ENCODE results near the gene PGM5. TPM values are rescaled to one million over a fixed set of nuclear protein-coding genes. Genes with fewer than 3 reads are reported as not detected.

PGM5 gene
- total RNA-seq, 1 donor from 2014 or later, result not detected

- H3K9me3 Mint-ChIP-seq (ENCODE audit: unreplicated experiment), result no peaks in the 10 kb centered on the region
- no peak overlapping the region for H3K27ac Mint-ChIP-seq (ENCODE audit: unreplicated experiment)
- no peak for DNase-seq
- no peak overlapping the region for H3K4me3 Mint-ChIP-seq (ENCODE audit: unreplicated experiment)
- no peaks in the 10 kb centered on the region for H3K36me3 Mint-ChIP-seq (ENCODE audit: unreplicated experiment)
- TF ChIP-seq CTCF (IDR thresholded peaks at IDR 0.05; ENCODE audit: partially characterized antibody, unreplicated experiment), result no peak
- peaks cover 2% of the 10 kb centered on the region for H3K27me3 Mint-ChIP-seq (ENCODE audit: unreplicated experiment)
- no peaks in the 10 kb centered on the region for H3K4me1 Mint-ChIP-seq (ENCODE audit: low read depth, unreplicated experiment)
Measured at GRCh38 chr9:68538200-68538599, 181.8 kb downstream of the PGM5 start.

GRCh38 chr9:68540712-68541535 is 184.5 kb downstream of the PGM5 start, which contains the start of gene TMEM252:
TMEM252 (minus strand) TSS chr9:68540883; CDS start chr9:68540814, 69 bp downstream.
- Mint-ChIP-seq H3K4me1 (ENCODE audit: low read depth, unreplicated experiment) (no peaks in the 10 kb centered on the region), H3K36me3 (ENCODE audit: unreplicated experiment) (no peaks in the 10 kb centered on the region), H3K4me3 (ENCODE audit: unreplicated experiment) (no peak within 1 kb of the TSS), H3K9me3 (ENCODE audit: unreplicated experiment) (no peaks in the 10 kb centered on the region), H3K27ac (ENCODE audit: unreplicated experiment) (no peak within 1 kb of the TSS), H3K27me3 (ENCODE audit: unreplicated experiment) (peaks cover 2% of the 10 kb centered on the region)
- no peak for TF ChIP-seq CTCF (IDR thresholded peaks at IDR 0.05; ENCODE audit: partially characterized antibody, unreplicated experiment)
- no peak for DNase-seq

- no peak overlapping the region for H3K27ac Mint-ChIP-seq (ENCODE audit: unreplicated experiment)
- H3K9me3 Mint-ChIP-seq (ENCODE audit: unreplicated experiment), result no peaks in the 10 kb centered on the region
- DNase-seq, result no peak
- TF ChIP-seq CTCF (IDR thresholded peaks at IDR 0.05; ENCODE audit: partially characterized antibody, unreplicated experiment), result no peak
- no peak overlapping the region for H3K4me3 Mint-ChIP-seq (ENCODE audit: unreplicated experiment)
- H3K4me1 Mint-ChIP-seq (ENCODE audit: low read depth, unreplicated experiment), result no peaks in the 10 kb centered on the region
- H3K36me3 Mint-ChIP-seq (ENCODE audit: unreplicated experiment), result no peaks in the 10 kb centered on the region
- peaks cover 2% of the 10 kb centered on the region for H3K27me3 Mint-ChIP-seq (ENCODE audit: unreplicated experiment)
Measured at GRCh38 chr9:68541568-68541967, 185.2 kb downstream of the PGM5 start.

- Mint-ChIP-seq H3K27ac (ENCODE audit: unreplicated experiment) (no peak overlapping the region), H3K4me1 (ENCODE audit: low read depth, unreplicated experiment) (no peaks in the 10 kb centered on the region), H3K36me3 (ENCODE audit: unreplicated experiment) (no peaks in the 10 kb centered on the region), H3K27me3 (ENCODE audit: unreplicated experiment) (peaks cover 2% of the 10 kb centered on the region), H3K9me3 (ENCODE audit: unreplicated experiment) (no peaks in the 10 kb centered on the region), H3K4me3 (ENCODE audit: unreplicated experiment) (no peak overlapping the region)
- no peak for TF ChIP-seq CTCF (IDR thresholded peaks at IDR 0.05; ENCODE audit: partially characterized antibody, unreplicated experiment)
- no peak for DNase-seq
Measured at GRCh38 chr9:68545033-68545705, 188.8 kb downstream of the PGM5 start.

Measured in glutamatergic neuron (in vitro differentiated cells).